ENCODE data around the gene PIP4K2C. TPM values are rescaled to one million over a fixed set of nuclear protein-coding genes. Genes with fewer than 3 reads are reported as not detected.

PIP4K2C gene
- 43.5 and 77.8 TPM in 2 replicates for total RNA-seq

DNA sequence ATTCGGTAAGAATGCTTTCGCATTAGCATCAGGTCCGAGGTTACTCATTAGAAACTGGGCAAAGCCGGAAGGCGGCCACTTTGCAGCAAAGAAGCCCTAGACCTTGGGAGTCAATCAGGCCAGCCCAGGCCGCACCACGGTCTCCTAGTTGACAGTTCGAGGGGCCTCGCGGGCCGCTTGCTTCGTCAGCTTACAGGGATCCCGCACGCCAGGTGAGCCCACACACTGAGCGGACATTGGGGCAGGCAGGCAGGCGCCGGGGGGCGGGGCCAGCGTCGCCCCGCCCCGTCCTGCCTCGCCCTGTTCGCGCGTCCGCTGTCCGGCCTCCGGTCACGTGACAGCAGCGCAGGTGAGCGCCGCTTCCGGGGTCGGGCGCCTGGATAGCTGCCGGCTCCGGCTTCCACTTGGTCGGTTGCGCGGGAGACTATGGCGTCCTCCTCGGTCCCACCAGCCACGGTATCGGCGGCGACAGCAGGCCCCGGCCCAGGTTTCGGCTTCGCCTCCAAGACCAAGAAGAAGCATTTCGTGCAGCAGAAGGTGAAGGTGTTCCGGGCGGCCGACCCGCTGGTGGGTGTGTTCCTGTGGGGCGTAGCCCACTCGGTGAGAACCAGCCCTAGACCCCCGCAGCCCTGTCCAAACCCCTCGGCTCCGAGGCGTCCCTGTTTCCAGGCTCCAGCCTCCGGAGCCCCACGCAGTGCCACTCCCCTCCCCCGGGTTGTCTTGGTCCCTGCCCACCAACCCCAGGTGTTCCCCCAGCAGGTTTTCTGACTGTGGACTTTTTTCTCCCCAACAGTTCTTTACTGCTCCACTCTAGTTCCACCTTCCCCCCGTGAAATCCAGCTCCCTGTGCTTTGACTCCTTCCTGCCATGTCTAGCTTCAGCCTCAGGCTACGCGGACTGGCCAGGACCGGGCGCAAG, at the start of gene PIP4K2C:
PIP4K2C (plus strand) TSS at position 329 of the 918 bp plus-strand sequence; CDS start at position 427, 98 bp downstream.
- DNase-seq (ENCODE audit: low read depth) = peak; percentile 57

DNA sequence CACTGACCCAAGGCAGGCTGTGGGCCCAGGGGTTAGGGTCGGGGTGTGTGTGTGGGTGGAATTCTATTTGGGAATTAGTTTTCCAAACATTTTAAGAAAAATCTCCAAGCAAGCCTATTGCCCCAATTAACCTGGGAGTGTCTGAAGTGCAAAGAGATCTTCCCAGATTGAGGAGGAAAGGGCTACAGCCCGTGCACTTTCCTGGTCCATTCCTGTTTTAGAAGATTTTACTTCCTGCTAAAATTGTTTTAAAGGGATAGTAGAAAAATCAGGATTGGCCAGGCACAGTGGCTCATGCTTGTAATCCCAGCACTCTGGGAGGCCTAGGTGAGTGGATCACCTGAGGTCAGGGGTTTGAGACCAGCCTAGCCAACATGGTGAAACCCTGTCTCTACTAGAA, 49.3 kb upstream of the PIP4K2C start:
- DNase-seq (ENCODE audit: low read depth) = no peak

GRCh38 chr12:57543581-57543980, 47.4 kb upstream of the PIP4K2C start:
- no peak for DNase-seq (ENCODE audit: low read depth)

DNA sequence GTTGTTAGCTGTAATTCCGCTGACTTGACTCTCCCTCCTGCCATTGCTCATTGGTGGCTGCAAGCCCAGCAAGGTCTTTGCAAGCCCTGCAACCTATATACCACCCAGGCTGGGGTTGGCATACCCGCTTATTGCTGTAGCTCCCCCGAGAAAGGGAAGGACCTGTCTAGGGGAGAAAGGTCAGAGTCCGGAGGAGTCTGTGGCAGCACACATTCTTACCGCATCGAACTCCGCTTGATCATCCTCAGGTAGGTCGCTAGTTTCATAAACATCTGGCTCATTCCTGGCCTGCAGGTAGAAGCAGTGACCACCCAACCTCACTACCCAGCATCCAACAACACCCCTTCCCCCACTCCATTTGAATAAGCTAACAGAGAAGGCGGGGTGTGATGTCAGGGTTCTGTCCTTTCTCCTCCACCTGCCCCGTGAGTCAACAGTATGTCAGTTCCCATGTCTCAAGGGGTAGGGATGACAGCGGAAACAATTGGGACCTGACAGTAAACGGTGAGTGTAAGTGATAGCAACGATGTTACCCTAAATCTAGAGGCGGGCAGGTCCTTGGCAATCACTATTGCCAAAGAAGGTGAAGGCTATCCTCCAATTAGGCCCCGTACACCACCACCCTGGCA, 45.1 kb upstream of the PIP4K2C start:
- no peak for DNase-seq (ENCODE audit: low read depth)

DNA sequence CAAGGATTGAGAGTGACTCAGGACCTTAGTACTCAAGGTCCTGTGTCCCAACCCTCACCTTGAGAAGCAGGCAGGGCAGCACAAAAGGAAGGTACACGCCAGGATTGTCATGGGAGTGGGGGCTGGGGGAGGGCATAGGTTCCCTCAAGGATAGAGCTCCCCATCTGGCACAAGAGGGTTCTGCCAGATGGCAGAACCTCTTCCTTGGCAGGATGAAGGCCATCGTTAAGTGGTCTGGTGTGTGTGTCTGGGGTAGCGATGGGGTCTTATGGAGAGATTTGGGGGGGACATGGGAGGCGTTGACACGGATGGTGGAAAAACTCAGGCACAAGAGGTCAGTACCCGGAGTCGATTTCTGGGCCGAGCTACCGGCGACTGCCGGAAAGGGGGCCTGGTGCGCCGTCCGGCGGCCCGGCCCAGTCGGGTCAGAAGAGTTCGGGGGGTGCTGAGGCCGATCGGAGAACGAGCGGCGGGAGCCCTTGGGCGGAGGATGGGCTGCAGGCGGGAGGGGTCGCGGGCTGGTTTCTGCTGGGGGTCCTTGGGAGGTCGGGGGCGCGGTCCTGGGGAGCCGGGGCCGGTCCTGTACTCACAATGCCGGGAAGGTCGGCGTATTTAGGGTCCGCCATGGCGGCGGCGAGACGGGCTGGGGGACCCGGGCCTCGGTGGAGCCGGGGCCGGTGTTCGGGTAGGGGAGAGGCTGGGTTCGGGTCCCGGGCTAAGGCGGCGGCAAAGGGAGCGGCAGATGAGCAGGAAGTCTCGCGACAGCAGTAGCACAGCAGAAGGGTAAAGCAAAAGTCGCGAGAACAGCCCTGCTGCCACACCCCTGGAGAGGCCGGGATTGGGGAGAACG, 44.3 kb upstream of the PIP4K2C start, which contains the start of gene DCTN2:
DCTN2 (minus strand) TSS at position 755 of the 850 bp plus-strand sequence; CDS start at position 626, 129 bp downstream.
- peak; percentile 92 for DNase-seq (ENCODE audit: low read depth)

DNA sequence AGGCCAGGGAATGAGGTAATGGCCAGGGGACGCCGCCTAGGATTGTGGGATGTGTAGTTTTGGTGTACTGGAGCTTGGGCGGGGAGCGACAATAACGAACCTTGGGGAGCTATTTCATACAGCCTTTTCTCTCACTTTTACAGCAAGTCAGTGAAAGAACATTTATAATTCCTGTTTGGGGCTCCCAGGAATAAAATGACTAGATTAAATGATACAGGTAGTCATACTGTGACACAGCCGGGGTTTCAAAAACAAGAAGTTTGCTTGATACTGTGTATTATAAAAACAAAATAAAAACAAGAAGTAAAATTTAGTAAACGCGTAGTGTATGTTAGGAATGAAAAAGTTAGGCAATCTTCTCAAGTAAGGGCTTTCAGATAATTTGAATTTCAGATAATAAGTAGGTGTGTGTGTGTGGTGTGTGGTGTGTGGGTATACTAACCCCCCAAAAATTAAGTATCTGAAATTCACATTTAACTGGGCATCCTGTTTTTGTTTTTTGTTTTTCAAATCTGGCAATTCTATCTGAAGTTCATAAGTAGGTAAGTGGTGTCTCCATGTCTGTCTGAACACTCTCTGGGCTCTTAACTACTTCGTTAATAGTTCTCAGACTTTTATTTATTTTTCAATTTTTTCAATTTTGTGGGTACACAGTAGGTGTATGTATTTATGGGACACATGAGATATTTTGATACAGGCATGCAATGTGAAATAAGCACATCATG, 43.5 kb upstream of the PIP4K2C start:
- DNase-seq (ENCODE audit: low read depth) = no peak

- DNase-seq (ENCODE audit: low read depth) = no peak
Measured at GRCh38 chr12:57548013-57548315, 43.0 kb upstream of the PIP4K2C start.

- no peak for DNase-seq (ENCODE audit: low read depth)
Measured at GRCh38 chr12:57548488-57548887, 42.5 kb upstream of the PIP4K2C start.

DNA sequence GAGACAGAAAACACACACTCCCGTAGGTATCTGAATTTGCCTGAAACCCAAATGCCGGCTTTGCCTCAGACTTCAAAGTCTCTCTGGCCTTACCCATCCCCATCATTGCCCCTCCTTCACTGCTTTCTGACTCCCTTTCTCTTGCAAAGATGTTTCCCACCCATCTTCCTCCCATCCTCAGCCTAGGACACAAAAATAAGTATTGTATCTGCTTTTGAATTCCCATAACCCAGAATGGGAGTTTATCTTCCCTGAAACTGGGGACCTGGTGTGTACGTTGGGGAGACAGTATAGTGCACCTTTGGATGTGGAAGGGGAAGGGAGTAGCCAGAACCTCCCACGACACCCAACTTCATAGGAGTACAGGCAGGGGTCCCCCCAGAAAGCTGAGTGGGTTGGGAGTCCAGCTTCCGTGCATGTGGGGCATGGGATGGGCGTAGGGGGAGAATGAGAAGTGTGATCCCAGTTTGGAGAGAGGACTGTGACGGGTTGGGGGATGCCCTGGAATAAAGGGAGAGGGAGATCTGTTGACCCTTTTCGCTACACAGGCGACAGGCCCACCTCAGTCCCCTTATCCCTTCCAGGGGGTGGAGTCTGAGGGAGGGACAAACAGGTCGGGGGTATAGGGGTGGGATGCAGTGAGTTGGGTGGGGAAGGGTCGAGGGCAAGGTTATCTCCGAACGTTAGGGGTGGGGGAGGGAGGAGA, 41.6 kb upstream of the PIP4K2C start:
- DNase-seq (ENCODE audit: low read depth) = no peak

GRCh38 chr12:57549909-57550640, 40.9 kb upstream of the PIP4K2C start, which contains the start of gene KIF5A:
Gene KIF5A, plus strand, starts transcription at chr12:57550044. Its CDS starts 228 bp downstream, at chr12:57550272.
- DNase-seq (ENCODE audit: low read depth) = no peak

DNA sequence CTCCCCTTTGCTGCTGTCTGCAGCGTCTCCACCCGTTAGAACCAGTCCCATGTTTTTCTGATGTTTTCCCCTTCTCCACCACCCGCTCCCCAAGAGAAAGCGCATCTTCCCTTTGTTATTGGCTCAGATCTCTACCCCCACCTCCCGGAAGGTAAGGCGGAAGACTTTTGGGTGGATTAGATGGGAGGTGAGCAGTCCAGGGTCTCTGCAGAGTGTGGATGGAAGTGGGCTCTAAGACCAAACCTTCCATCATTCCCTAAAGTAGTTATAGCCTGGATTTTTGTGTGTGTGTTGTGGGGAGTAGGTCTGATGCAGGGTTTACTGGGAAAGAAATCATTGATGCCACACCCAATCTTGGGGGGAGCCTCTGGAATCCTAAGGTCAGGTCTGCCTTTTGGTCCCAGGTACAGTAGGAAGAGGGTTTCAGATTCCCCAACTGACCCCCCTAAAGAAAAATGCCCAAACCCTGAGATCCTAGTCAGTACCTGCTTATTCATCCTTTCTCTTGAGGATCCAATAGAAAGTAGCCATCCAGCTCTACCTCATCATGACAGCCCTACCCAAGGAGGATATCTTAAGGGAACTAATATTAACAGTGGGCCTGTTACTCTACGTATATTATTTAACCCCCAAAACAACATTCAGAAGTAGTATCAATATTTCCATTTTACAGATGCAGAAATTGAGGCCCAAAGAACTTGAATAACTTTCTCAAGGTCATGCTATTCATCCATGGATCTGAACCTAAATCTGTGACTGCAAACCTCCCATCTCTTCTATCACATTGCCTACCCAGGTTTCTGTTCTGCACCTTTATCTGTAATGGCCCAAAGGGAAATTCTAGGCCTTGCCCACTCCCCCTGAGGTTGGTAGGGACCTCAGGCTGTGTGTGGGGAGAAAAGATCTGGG, 40.1 kb upstream of the PIP4K2C start:
- DNase-seq (ENCODE audit: low read depth) = no peak

- DNase-seq (ENCODE audit: low read depth) = no peak
Measured at GRCh38 chr12:57551637-57552305, 39.2 kb upstream of the PIP4K2C start.

GRCh38 chr12:57552306-57552651, 38.7 kb upstream of the PIP4K2C start:
- no peak for DNase-seq (ENCODE audit: low read depth)

DNA sequence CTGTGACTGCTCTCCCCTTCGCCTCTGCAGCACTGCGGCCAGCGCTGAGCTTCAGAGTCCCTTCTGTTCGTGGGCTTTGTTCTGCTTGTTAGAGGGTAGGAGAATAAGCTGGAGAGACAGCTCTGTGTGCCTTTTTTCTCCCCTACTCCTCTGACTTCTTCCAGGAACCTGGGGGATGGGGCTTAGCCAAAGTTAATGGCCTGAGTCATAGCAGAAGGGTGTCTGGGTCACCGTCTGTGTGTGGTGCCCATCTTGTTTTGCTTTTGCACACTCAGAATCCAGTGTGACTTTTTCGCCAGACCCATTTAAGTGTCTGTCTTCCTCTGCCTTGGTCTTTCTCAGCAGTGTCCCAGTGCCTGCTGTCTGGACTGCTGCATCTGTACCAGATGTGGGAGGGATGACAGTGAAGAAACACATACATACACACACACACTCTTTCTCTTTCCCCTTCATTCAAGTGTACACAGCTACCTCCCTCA, 38.1 kb upstream of the PIP4K2C start:
- DNase-seq (ENCODE audit: low read depth) = peak; percentile 55

GRCh38 chr12:57553343-57554202, 37.4 kb upstream of the PIP4K2C start:
- no peak for DNase-seq (ENCODE audit: low read depth)

DNA sequence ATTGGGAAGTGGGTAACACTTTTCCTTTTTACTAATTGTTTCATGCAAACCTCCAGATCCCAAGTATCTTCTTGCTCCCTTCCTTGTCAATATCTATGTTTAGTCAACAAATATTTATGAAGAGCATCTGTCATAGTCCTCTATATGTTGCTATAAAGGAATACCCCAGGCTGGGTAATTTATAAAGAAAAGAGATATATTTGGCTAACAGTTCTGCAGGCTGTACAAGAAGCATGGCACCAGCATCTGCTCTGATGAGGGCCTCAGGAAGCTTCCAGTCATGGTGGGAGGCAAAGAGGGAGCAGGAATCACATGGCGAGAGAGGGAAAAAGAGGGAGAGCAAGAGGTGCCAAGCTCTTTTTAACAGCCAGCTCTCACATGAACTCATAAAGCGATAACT, 36.5 kb upstream of the PIP4K2C start:
- no peak for DNase-seq (ENCODE audit: low read depth)

- no peak for DNase-seq (ENCODE audit: low read depth)
Measured at GRCh38 chr12:57554897-57555296, 36.1 kb upstream of the PIP4K2C start.
